ENCODE measurements around the gene PCDHB5. TPM values are rescaled to one million over a fixed set of nuclear protein-coding genes. Genes with fewer than 3 reads are reported as not detected.
"Not testable (repeated sequence)": the region's sequence is repeated elsewhere in the genome, so short reads cannot be mapped to it uniquely, and the experiment has no call there.

PCDHB5 gene
- total RNA-seq, 1 donor = 0.45 TPM

GRCh38 chr5:141105350-141105749 lies 29.7 kb upstream of the PCDHB5 start:
- DNase-seq (ENCODE audit: low read depth) = no peak
- TF ChIP-seq CTCF (IDR thresholded peaks at IDR 0.05; ENCODE audit: insufficient read depth, low read length) = no peak
- H3K4me3 ChIP-seq (ENCODE audit: low read depth, low read length) = no peak overlapping the region

DNA sequence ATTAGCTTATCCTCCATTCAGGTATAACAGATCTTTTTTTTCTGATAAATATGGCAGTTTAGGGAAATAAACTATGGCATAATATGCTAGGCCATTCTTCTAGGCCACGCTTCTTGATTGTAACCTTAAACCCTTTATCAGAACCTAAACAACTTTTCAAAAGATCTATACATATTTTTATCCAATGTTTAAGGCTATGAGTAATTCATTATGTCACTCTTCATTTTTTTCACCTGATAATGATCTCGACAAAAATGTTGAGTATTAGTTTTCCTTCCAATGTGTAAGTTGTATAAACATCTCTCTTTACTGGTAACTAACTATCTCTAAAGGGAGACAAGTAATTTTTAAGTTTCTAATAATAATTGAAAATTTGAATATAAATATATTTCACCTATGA lies 15.8 kb upstream of the PCDHB5 start:
- no peak for TF ChIP-seq CTCF (IDR thresholded peaks at IDR 0.05; ENCODE audit: insufficient read depth, low read length)
- H3K4me3 ChIP-seq (ENCODE audit: low read depth, low read length) = no peak overlapping the region
- DNase-seq (ENCODE audit: low read depth) = no peak

- H3K4me3 ChIP-seq (ENCODE audit: low read depth, low read length) = no peak within 1 kb of the TSS
- DNase-seq (ENCODE audit: low read depth) = no peak
- TF ChIP-seq CTCF (IDR thresholded peaks at IDR 0.05; ENCODE audit: insufficient read depth, low read length) = no peak
Measured at GRCh38 chr5:141121563-141121962, 13.4 kb upstream of the PCDHB5 start, which contains the start of gene PCDHB4. Gene PCDHB4 (plus strand): TSS chr5:141121818. CDS start chr5:141121999, 181 bp downstream.

- DNase-seq (ENCODE audit: low read depth) = no peak
- TF ChIP-seq CTCF (IDR thresholded peaks at IDR 0.05; ENCODE audit: insufficient read depth, low read length) = no peak
- no peak overlapping the region for H3K4me3 ChIP-seq (ENCODE audit: low read depth, low read length)
Measured at GRCh38 chr5:141121985-141122384, 13.0 kb upstream of the PCDHB5 start.

DNA sequence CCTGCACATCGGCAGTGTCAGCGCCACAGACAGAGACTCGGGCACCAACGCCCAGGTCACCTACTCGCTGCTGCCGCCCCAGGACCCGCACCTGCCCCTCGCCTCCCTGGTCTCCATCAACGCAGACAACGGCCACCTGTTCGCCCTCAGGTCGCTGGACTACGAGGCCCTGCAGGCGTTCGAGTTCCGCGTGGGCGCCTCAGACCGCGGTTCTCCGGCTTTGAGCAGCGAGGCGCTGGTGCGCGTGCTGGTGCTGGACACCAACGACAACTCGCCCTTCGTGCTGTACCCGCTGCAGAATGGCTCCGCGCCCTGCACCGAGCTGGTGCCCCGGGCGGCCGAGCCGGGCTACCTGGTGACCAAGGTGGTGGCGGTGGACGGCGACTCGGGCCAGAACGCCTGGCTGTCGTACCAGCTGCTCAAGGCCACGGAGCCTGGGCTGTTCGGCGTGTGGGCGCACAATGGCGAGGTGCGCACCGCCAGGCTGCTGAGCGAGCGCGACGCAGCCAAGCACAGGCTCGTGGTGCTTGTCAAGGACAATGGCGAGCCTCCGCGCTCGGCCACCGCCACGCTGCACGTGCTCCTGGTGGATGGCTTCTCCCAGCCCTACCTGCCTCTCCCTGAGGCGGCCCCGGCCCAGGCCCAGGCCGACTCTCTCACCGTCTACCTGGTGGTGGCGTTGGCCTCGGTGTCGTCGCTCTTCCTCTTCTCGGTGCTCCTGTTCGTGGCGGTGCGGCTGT lies 11.4 kb upstream of the PCDHB5 start:
- not testable (repeated sequence) for DNase-seq (ENCODE audit: low read depth); H3K4me3 ChIP-seq (ENCODE audit: low read depth, low read length)

- no peak for DNase-seq (ENCODE audit: low read depth)
- TF ChIP-seq CTCF (IDR thresholded peaks at IDR 0.05; ENCODE audit: insufficient read depth, low read length) = no peak
- no peak overlapping the region for H3K4me3 ChIP-seq (ENCODE audit: low read depth, low read length)
Measured at GRCh38 chr5:141127305-141127704, 7.7 kb upstream of the PCDHB5 start.

DNA sequence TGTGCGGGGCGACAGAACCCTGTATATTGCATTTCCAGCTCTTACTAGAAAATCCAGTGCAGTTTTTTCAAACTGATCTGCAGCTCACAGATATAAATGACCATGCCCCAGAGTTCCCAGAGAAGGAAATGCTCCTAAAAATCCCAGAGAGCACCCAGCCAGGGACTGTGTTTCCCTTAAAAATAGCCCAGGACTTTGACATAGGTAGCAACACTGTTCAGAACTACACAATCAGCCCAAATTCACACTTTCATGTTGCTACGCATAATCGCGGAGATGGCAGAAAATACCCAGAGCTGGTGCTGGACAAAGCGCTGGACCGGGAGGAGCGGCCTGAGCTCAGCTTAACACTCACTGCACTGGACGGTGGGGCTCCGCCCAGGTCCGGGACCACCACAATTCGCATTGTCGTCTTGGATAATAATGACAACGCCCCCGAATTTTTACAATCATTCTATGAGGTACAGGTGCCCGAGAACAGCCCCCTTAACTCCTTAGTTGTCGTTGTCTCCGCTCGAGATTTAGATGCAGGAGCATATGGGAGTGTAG lies 786 bp downstream of the PCDHB5 start:
- DNase-seq (ENCODE audit: low read depth) = no peak
- peak overlapping the region; percentile 49 for H3K4me3 ChIP-seq (ENCODE audit: low read depth, low read length)
- no peak for TF ChIP-seq CTCF (IDR thresholded peaks at IDR 0.05; ENCODE audit: insufficient read depth, low read length)

GRCh38 chr5:141137346-141137745 lies 2.3 kb downstream of the PCDHB5 start:
- DNase-seq (ENCODE audit: low read depth); H3K4me3 ChIP-seq (ENCODE audit: low read depth, low read length): not testable (repeated sequence)

Measured in fibroblast of the aortic adventitia (primary cell).